ENCODE measurements around the gene IL17D.

DNA sequence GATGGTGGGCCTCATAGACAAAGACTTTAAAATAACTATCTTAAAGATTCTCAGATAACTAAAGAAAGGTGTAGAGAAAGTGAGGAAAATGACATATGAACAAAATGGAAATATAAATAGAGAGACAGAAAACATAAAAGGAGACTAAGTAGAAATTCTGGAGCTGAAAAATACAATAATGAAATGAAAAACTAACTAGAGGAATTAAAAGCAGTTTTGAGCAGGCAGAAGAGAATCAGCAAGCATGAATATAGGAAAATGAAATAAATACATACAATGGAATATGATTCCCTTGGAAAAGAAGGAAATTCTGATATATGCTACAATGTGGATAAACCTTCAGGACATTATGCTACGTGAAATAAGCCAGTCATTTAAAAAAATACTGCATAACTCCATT, 66.3 kb downstream of the IL17D start:
- TF ChIP-seq, protein P1, sequence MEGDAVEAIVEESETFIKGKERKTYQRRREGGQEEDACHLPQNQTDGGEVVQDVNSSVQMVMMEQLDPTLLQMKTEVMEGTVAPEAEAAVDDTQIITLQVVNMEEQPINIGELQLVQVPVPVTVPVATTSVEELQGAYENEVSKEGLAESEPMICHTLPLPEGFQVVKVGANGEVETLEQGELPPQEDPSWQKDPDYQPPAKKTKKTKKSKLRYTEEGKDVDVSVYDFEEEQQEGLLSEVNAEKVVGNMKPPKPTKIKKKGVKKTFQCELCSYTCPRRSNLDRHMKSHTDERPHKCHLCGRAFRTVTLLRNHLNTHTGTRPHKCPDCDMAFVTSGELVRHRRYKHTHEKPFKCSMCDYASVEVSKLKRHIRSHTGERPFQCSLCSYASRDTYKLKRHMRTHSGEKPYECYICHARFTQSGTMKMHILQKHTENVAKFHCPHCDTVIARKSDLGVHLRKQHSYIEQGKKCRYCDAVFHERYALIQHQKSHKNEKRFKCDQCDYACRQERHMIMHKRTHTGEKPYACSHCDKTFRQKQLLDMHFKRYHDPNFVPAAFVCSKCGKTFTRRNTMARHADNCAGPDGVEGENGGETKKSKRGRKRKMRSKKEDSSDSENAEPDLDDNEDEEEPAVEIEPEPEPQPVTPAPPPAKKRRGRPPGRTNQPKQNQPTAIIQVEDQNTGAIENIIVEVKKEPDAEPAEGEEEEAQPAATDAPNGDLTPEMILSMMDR (IDR thresholded peaks at IDR 0.05) = no peak
- TF ChIP-seq EP300 (IDR thresholded peaks at IDR 0.05) (no peak), POLR2A (IDR thresholded peaks at IDR 0.05) (no peak)

Measured in tibial nerve (tissue), 4 donors.